Epithelial cell of prostate (primary cell): Measurements from ENCODE around the gene PLA1A.
"Not testable (repeated sequence)": the region's sequence is repeated elsewhere in the genome, so short reads cannot be mapped to it uniquely, and the experiment has no call there.

Source experiments
- DNase-seq: peaks from one replicate; pipeline ENCODE4 v3.0.0-alpha.2; 2011; ENCODE audit warnings: low read depth, low spot score
- H3K27ac ChIP-seq: fragments of 450-650 bp; 2 replicates; pipeline ENCODE4 v1.5.1; 2017; ENCODE audit warnings: mild to moderate bottlenecking

Gene PLA1A

GRCh38 chr3:119597548-119598288, at the start of gene PLA1A:
TSS of gene PLA1A (plus strand) at chr3:119597885. CDS start at chr3:119597914, 29 bp downstream.
- no peak for DNase-seq
- no peak within 1 kb of the TSS for H3K27ac ChIP-seq

- no peak overlapping the region for H3K27ac ChIP-seq
- no peak for DNase-seq
Measured at GRCh38 chr3:119548341-119548740, 49.3 kb upstream of the PLA1A start.

GRCh38 chr3:119550192-119550910, 47.3 kb upstream of the PLA1A start:
- DNase-seq = no peak
- H3K27ac ChIP-seq = no peak overlapping the region

- no peak for DNase-seq
- no peak overlapping the region for H3K27ac ChIP-seq
Measured at GRCh38 chr3:119551598-119551997, 46.1 kb upstream of the PLA1A start.

GRCh38 chr3:119552928-119553327, 44.8 kb upstream of the PLA1A start:
- H3K27ac ChIP-seq, DNase-seq: not testable (repeated sequence)

- no peak overlapping the region for H3K27ac ChIP-seq
- no peak for DNase-seq
Measured at GRCh38 chr3:119553823-119554415, 43.8 kb upstream of the PLA1A start.

- H3K27ac ChIP-seq = no peak overlapping the region
- DNase-seq = no peak
Measured at GRCh38 chr3:119555309-119555735, 42.4 kb upstream of the PLA1A start.

GRCh38 chr3:119555929-119556328, 41.8 kb upstream of the PLA1A start:
- H3K27ac ChIP-seq = no peak overlapping the region
- DNase-seq = no peak

GRCh38 chr3:119557192-119557876, 40.4 kb upstream of the PLA1A start:
- H3K27ac ChIP-seq = no peak overlapping the region
- no peak for DNase-seq

GRCh38 chr3:119557877-119558269, 39.8 kb upstream of the PLA1A start:
- DNase-seq = no peak
- no peak overlapping the region for H3K27ac ChIP-seq

- DNase-seq = no peak
- H3K27ac ChIP-seq = no peak overlapping the region
Measured at GRCh38 chr3:119558626-119559317, 38.9 kb upstream of the PLA1A start.

GRCh38 chr3:119559441-119559963, 38.2 kb upstream of the PLA1A start, which contains the start of gene CD80:
TSS of gene CD80 (minus strand) at chr3:119559614. CDS start at chr3:119557728, 1,886 bp downstream.
- no peak within 1 kb of the TSS for H3K27ac ChIP-seq
- DNase-seq = no peak

- no peak overlapping the region for H3K27ac ChIP-seq
- DNase-seq = no peak
Measured at GRCh38 chr3:119560160-119560559, 37.5 kb upstream of the PLA1A start.

- H3K27ac ChIP-seq = no peak overlapping the region
- no peak for DNase-seq
Measured at GRCh38 chr3:119562307-119562961, 35.3 kb upstream of the PLA1A start.

GRCh38 chr3:119563334-119563733, 34.4 kb upstream of the PLA1A start:
- H3K27ac ChIP-seq = not testable (repeated sequence)

GRCh38 chr3:119569156-119569555, 28.5 kb upstream of the PLA1A start:
- no peak for DNase-seq
- no peak overlapping the region for H3K27ac ChIP-seq

More at GRCh38 chr3:119563334-119563733, 34.4 kb upstream of the PLA1A start:
- DNase-seq = not testable (repeated sequence)

- no peak overlapping the region for H3K27ac ChIP-seq
Measured at GRCh38 chr3:119570229-119570628, 27.5 kb upstream of the PLA1A start.

GRCh38 chr3:119571230-119571629, 26.5 kb upstream of the PLA1A start:
- no peak for DNase-seq
- no peak overlapping the region for H3K27ac ChIP-seq

More at GRCh38 chr3:119570229-119570628, 27.5 kb upstream of the PLA1A start:
- DNase-seq = no peak

- DNase-seq = no peak
- no peak overlapping the region for H3K27ac ChIP-seq
Measured at GRCh38 chr3:119571688-119572087, 26.0 kb upstream of the PLA1A start.
